Sigmoid colon (tissue), 7 donors: ENCODE data around the gene RAB6B. TPM values are rescaled to one million over a fixed set of nuclear protein-coding genes. Genes with fewer than 3 reads are reported as not detected.

Experiments used
- DNase-seq: peaks from one replicate; pipeline ENCODE4 v3.0.0-alpha.2; 2019
- H3K27ac ChIP-seq, 4 donors: fragments of 200-600 bp; sonication (generic); one replicate each; pipeline ENCODE4 v1.5.1; 2016 to 2019; ENCODE audit warnings: mild to moderate bottlenecking in 1 of 4
- H3K27me3 ChIP-seq, 3 donors: fragments of 200-600 bp; sonication (generic); one replicate each; pipeline ENCODE4 v1.5.1; 2019; ENCODE audit warnings: mild to moderate bottlenecking in 1 of 3
- H3K36me3 ChIP-seq, 4 donors: fragments of 200-600 bp; sonication (generic); one replicate each; pipeline ENCODE4 v1.5.1; 2016 to 2019
- H3K4me1 ChIP-seq, 4 donors: fragments of 200-600 bp; sonication (generic); one replicate each; pipeline ENCODE4 v1.5.1; 2017 to 2019
- H3K4me3 ChIP-seq, 4 donors: fragments of 200-600 bp; sonication (generic); one replicate each; pipeline ENCODE4 v1.5.1; 2017 to 2019; ENCODE audit warnings: mild to moderate bottlenecking in 2 of 4, moderate library complexity in 1 of 4
- H3K9me3 ChIP-seq, 4 donors: fragments of 200-600 bp in 3 of 4; sonication (generic) in 3 of 4; one replicate each; pipeline versions ENCODE4 v1.5.1 to v1.6.1; 2013 to 2019
- CTCF ChIP-seq, 4 experiments: fragments of 450-650 bp in 3 of 4; fragments of 200-600 bp in 1 of 4; IDR thresholded peaks; one replicate each; pipeline ENCODE4 v1.5.1; 2016 to 2019; ENCODE audit warnings: antibody characterized with exemption in 4 of 4, mild to moderate bottlenecking in 3 of 4, moderate library complexity in 2 of 4
- EP300 ChIP-seq, 4 donors: sonication (generic); formaldehyde crosslinking; IDR thresholded peaks; one replicate each; pipeline ENCODE4 v1.6.1; 2017; ENCODE audit warnings: antibody characterized with exemption in 4 of 4
- POLR2A ChIP-seq, 2 donors: fragments of 450-650 bp; IDR thresholded peaks; one replicate each; pipeline ENCODE4 v1.6.1; 2016; ENCODE audit warnings: antibody characterized with exemption in 2 of 2, mild to moderate bottlenecking in 2 of 2, moderate library complexity in 2 of 2
- POLR2AphosphoS5 ChIP-seq, 4 donors: sonication (generic); formaldehyde crosslinking; IDR thresholded peaks; one replicate each; pipeline ENCODE4 v1.6.1; 2017; ENCODE audit warnings: antibody characterized with exemption in 4 of 4
- WGBS, 2 donors: extraction: QIAGEN DNeasy Blood & Tissue Kit; methylation state at CpG; one replicate each; pipeline ENCODE4 v1.1.7; 2013; 5-methylcytosine and 5-hydroxymethylcytosine counted together
- intact Hi-C: fragments of 100-400 bp; cut with DNase I; formaldehyde crosslinking; loops from one replicate; pipeline ENCODE4 v1.15.1; 2023
- polyA plus RNA-seq, 3 donors: library from polyadenylated mRNA; stranded (reverse); fragments of 200-250 nt; gene quantifications; one replicate each; pipeline ENCODE4 v1.2.3, GENCODE V29; 2013
- total RNA-seq, 4 donors: library from RNA; depleted of rRNA; stranded (reverse); fragments of >200 nt; gene quantifications; one replicate each; pipeline ENCODE4 v1.1.0, GENCODE V29; 2016
- donor health status: healthy with polysubstance abuse.
- donor health status: Bipolar disorder and iron deficiency.
- donor health status: healthy.

The RAB6B gene
- total and polyA plus RNA-seq, 7 donors, result 0.60 to 19.7 (median 5.2) TPM

- no peaks in the 10 kb centered on the region for H3K27me3 ChIP-seq
- WGBS, 2 donors, result 78 to 82% methylated on average over 3 of the region's 3 CpGs
- no peak for DNase-seq
- peaks cover 0 to 24% (median 0%) of the 10 kb centered on the region in 4 donors for H3K36me3 ChIP-seq
- no peak overlapping the region for H3K27ac ChIP-seq
- intact Hi-C loops, result no loop called here
- TF ChIP-seq CTCF (IDR thresholded peaks at IDR 0.05) (no peak), POLR2A (IDR thresholded peaks at IDR 0.05) (no peak), EP300 (IDR thresholded peaks at IDR 0.05) (no peak), POLR2AphosphoS5 (IDR thresholded peaks at IDR 0.05) (no peak)
- H3K4me3 ChIP-seq, result no peak overlapping the region
- H3K9me3 ChIP-seq, result no peaks in the 10 kb centered on the region
- no peaks in the 10 kb centered on the region for H3K4me1 ChIP-seq
Measured at GRCh38 chr3:133829310-133829707, 66.4 kb downstream of the RAB6B start.

GRCh38 chr3:133828576-133829309 is 66.9 kb downstream of the RAB6B start:
- H3K36me3 ChIP-seq, result peaks cover 0 to 24% (median 0%) of the 10 kb centered on the region in 4 donors
- WGBS, 2 donors, result 73 to 83% methylated on average over 12 of the region's 12 CpGs
- no peak overlapping the region for H3K4me3 ChIP-seq
- H3K4me1 ChIP-seq, result no peaks in the 10 kb centered on the region
- no peaks in the 10 kb centered on the region for H3K27me3 ChIP-seq
- TF ChIP-seq EP300 (IDR thresholded peaks at IDR 0.05), result no peak
- TF ChIP-seq CTCF (IDR thresholded peaks at IDR 0.05), result no peak
- no peak for TF ChIP-seq POLR2AphosphoS5 (IDR thresholded peaks at IDR 0.05)
- no peak for TF ChIP-seq POLR2A (IDR thresholded peaks at IDR 0.05)
- no peak overlapping the region for H3K27ac ChIP-seq
- intact Hi-C loops, result no loop called here
- H3K9me3 ChIP-seq, result no peaks in the 10 kb centered on the region
- DNase-seq, result no peak

- Histone ChIP-seq H3K36me3 (peaks cover 0 to 33% (median 0%) of the 10 kb centered on the region in 4 donors), H3K27me3 (no peaks in the 10 kb centered on the region), H3K9me3 (no peaks in the 10 kb centered on the region), H3K27ac (no peak overlapping the region), H3K4me1 (no peaks in the 10 kb centered on the region), H3K4me3 (no peak overlapping the region)
- intact Hi-C loops, result no loop called here
- DNase-seq, result no peak
- 81 to 89% methylated on average over 4 of the region's 4 CpGs for WGBS, 2 donors
- no peak for TF ChIP-seq POLR2AphosphoS5 (IDR thresholded peaks at IDR 0.05)
- TF ChIP-seq EP300 (IDR thresholded peaks at IDR 0.05), result no peak
- TF ChIP-seq POLR2A (IDR thresholded peaks at IDR 0.05), result no peak
- no peak for TF ChIP-seq CTCF (IDR thresholded peaks at IDR 0.05)
Measured at GRCh38 chr3:133827684-133828083, 68.0 kb downstream of the RAB6B start.

- WGBS, 2 donors, result 44 to 76% methylated on average over 1 of the region's 1 CpG
- Histone ChIP-seq H3K9me3 (no peaks in the 10 kb centered on the region), H3K27ac (no peak overlapping the region), H3K4me1 (no peaks in the 10 kb centered on the region), H3K27me3 (no peaks in the 10 kb centered on the region), H3K4me3 (no peak overlapping the region), H3K36me3 (peaks cover 0 to 37% (median 0%) of the 10 kb centered on the region in 4 donors)
- TF ChIP-seq EP300 (IDR thresholded peaks at IDR 0.05) (no peak), POLR2AphosphoS5 (IDR thresholded peaks at IDR 0.05) (no peak), CTCF (IDR thresholded peaks at IDR 0.05) (no peak), POLR2A (IDR thresholded peaks at IDR 0.05) (no peak)
- intact Hi-C loops, result no loop called here
- DNase-seq, result no peak
Measured at GRCh38 chr3:133827136-133827535, 68.5 kb downstream of the RAB6B start.
